OCI-LY7 (cell line): ENCODE measurements around the gene CD37. TPM values are rescaled to one million over a fixed set of nuclear protein-coding genes. Genes with fewer than 3 reads are reported as not detected.

Experiments used
- BruUV-seq: library from RNA; stranded (reverse); fragments of 400-500 nt; replicated peaks from 2 replicates; lab custom pipeline; 2021; lab: Mats Ljungman, UMichigan
- CTCF ChIA-PET: fragments of 300-600 bp; sonication (Branson Sonifier 250); formaldehyde crosslinking; loops from one replicate; lab custom pipeline; 2022; ENCODE audit warnings: antibody characterized with exemption; ENCODE audit not compliant: unreplicated experiment; lab: Charles Lee
- POLR2A ChIA-PET: fragments of 300-600 bp; sonication (Branson Sonifier 250); formaldehyde crosslinking; loops from one replicate; lab custom pipeline; 2022; ENCODE audit warnings: antibody characterized with exemption; lab: Charles Lee
- DNase-seq: peaks from one replicate; pipeline ENCODE4 v3.0.0-alpha.2; 2015; ENCODE audit warnings: low spot score
- H2AFZ ChIP-seq: fragments of 200-600 bp; sonication (generic), shearing (Covaris generic); 2 replicates; pipeline ENCODE4 v1.6.1; 2014; ENCODE audit warnings: mild to moderate bottlenecking, antibody characterized with exemption, low read length, moderate library complexity
- H3K27ac ChIP-seq: fragments of 200-600 bp; sonication (generic); 2 replicates; pipeline ENCODE4 v1.5.1; 2014; ENCODE audit warnings: mixed run types, low read depth, mild to moderate bottlenecking, moderate library complexity, low read length, inconsistent platforms; ENCODE audit not compliant: poor library complexity, severe bottlenecking
- H3K36me3 ChIP-seq: fragments of 200-600 bp; sonication (generic); 2 replicates; pipeline ENCODE4 v1.6.1; 2014; ENCODE audit warnings: mild to moderate bottlenecking, antibody characterized with exemption, low read length, moderate library complexity, mixed read lengths; ENCODE audit not compliant: insufficient read depth
- H3K4me1 ChIP-seq: fragments of 200-600 bp; sonication (generic); 2 replicates; pipeline ENCODE4 v1.5.1; 2014; ENCODE audit warnings: mild to moderate bottlenecking, low read length; ENCODE audit not compliant: insufficient read depth, poor library complexity, severe bottlenecking
- H3K4me2 ChIP-seq: fragments of 200-600 bp; sonication (generic); 2 replicates; pipeline ENCODE4 v1.6.1; 2014; ENCODE audit warnings: mild to moderate bottlenecking, low read length
- H3K4me3 ChIP-seq: fragments of 200-600 bp; sonication (generic); 2 replicates; pipeline ENCODE4 v1.5.1; 2014; ENCODE audit warnings: mild to moderate bottlenecking, low read depth, low read length; ENCODE audit not compliant: poor library complexity, severe bottlenecking
- H3K79me2 ChIP-seq: fragments of 200-600 bp; sonication (generic); 2 replicates; pipeline ENCODE4 v1.6.1; 2016; ENCODE audit warnings: low read depth, mild to moderate bottlenecking, low read length, moderate library complexity, mixed read lengths; ENCODE audit not compliant: insufficient read depth
- H3K9me2 ChIP-seq: fragments of 200-600 bp; sonication (generic); 2 replicates; pipeline ENCODE4 v1.6.1; 2016; ENCODE audit warnings: mild to moderate bottlenecking, low read length, mixed read lengths; ENCODE audit not compliant: insufficient read depth
- H3K9me3 ChIP-seq: fragments of 200-600 bp; sonication (generic); 2 replicates; pipeline ENCODE4 v1.6.1; 2014; ENCODE audit warnings: mild to moderate bottlenecking, mixed run types, low read length, mixed read lengths
- H4K20me1 ChIP-seq: fragments of 200-600 bp; sonication (generic); 2 replicates; pipeline ENCODE4 v1.6.1; 2014; ENCODE audit warnings: mild to moderate bottlenecking, antibody characterized with exemption, low read length, moderate library complexity, mixed read lengths; ENCODE audit not compliant: insufficient read depth
- EZH2phosphoT487 ChIP-seq: fragments of 200-600 bp; sonication (generic); IDR thresholded peaks from 2 replicates; pipeline ENCODE4 v1.6.1; 2018; ENCODE audit warnings: low read depth, borderline replicate concordance, mild to moderate bottlenecking, mixed run types, antibody characterized with exemption, low read length, moderate library complexity, mixed read lengths
- intact Hi-C: fragments of 100-400 bp; cut with micrococcal nuclease; formaldehyde crosslinking; loops from one replicate; pipeline ENCODE4 v1.10.0; 2022; ENCODE audit not compliant: unreplicated experiment
- total RNA-seq, 2 experiments: library from RNA; depleted of rRNA in 1 of 2; stranded (reverse); fragments of >200 nt in 1 of 2; shearing (Covaris generic) in 1 of 2; gene quantifications; 2 replicates each; pipeline ENCODE4 v1.2.3, GENCODE V29; 2014 to 2022
- TF ChIP-seq, protein P1 (sequence below): fragments of 200-600 bp; sonication (generic); conservative IDR thresholded peaks from 2 replicates; pipeline ENCODE4 v1.5.1; 2014; ENCODE audit warnings: mild to moderate bottlenecking, antibody characterized with exemption, low read length, moderate library complexity, mixed read lengths

The CD37 gene
- total RNA-seq, 2 experiments from 2014 or later = 219 to 279 TPM

DNA sequence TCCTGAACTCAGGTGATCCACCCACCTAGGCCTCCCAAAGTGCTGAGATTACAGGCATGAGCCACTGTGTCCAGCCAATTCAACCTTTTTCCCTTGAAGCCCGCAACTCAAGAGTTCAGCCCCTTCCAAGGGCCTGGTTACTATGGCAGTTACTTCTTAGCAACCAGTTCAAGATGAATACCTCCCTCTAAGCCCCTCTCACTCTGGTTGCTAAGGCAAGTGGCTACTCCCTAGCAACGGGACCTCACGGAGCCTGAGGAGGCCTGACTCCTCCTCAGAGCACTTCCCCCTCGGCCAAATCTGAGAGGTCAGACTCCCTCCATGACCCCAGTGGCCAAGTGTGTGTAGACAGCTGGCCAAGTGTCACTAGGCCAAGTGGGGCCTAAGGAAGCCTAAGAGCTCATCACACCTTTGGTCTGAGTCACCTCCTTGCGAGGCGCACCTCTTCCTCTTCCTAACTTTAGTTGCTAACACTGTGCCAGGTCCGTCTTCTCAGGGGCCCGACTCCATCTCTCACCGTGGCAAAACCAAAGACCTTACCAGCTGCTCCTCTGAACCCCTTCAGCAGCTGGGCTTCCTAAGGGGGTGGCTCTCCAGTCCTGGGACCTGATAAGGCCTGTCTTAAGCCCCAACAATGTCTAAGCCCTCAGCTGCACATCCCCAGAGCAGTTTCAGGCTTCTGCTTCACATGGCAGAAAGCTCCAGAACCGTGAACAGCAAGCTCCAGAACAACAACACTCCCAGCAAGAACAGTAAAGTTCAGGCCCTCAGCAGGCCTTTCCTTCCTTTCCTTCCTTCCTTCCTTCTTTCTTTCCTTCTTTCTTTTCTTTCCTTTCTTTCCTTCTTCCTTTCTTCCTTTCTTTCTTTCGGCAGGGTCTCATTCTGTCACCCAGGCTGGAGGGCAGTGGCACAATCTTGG is 9.6 kb downstream of the CD37 start:
- no peak overlapping the region for H2AFZ ChIP-seq
- TF ChIP-seq EZH2phosphoT487 = no peak
- TF ChIP-seq, protein P1, sequence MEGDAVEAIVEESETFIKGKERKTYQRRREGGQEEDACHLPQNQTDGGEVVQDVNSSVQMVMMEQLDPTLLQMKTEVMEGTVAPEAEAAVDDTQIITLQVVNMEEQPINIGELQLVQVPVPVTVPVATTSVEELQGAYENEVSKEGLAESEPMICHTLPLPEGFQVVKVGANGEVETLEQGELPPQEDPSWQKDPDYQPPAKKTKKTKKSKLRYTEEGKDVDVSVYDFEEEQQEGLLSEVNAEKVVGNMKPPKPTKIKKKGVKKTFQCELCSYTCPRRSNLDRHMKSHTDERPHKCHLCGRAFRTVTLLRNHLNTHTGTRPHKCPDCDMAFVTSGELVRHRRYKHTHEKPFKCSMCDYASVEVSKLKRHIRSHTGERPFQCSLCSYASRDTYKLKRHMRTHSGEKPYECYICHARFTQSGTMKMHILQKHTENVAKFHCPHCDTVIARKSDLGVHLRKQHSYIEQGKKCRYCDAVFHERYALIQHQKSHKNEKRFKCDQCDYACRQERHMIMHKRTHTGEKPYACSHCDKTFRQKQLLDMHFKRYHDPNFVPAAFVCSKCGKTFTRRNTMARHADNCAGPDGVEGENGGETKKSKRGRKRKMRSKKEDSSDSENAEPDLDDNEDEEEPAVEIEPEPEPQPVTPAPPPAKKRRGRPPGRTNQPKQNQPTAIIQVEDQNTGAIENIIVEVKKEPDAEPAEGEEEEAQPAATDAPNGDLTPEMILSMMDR = no peak
- ChIA-PET CTCF (no interaction called here), POLR2A (no interaction called here)
- H3K79me2 ChIP-seq = no peaks in the 10 kb centered on the region
- no peak for DNase-seq
- H3K9me3 ChIP-seq = peaks cover 5% of the 10 kb centered on the region; the same call in 1 of the 2 replicates
- peaks cover 50% of the 10 kb centered on the region for H3K36me3 ChIP-seq
- no peak overlapping the region for H3K4me3 ChIP-seq
- peaks cover 2% of the 10 kb centered on the region; the same call in 1 of the 2 replicates for H4K20me1 ChIP-seq
- H3K27ac ChIP-seq = no peak overlapping the region
- intact Hi-C loops = no loop called here
- H3K4me2 ChIP-seq = no peak overlapping the region
- peaks cover 40% of the 10 kb centered on the region for H3K4me1 ChIP-seq
- no TSS peak for BruUV-seq
- no peaks in the 10 kb centered on the region for H3K9me2 ChIP-seq

DNA sequence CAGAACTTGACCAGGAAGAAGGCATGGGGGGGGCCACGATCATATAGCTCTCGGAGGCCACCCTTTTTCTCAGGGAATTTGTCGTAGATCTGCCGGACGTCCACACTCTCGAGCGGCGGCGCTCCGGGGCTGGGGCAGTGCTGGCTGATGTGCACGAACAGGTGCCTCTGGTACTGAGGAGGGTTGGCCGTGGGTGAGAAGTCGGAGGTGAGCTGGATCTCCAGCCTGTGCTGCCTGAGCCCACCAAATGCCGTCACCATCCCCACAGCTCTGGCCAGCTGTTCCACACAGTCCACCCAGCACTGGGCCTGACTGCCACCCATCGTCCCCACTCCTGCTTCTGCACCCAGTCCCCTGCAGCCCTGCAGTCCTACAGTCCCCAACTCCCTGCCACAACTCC is 12.0 kb downstream of the CD37 start:
- BruUV-seq = no TSS peak
- ChIA-PET CTCF (no interaction called here), POLR2A (interaction anchor here (1.3 kb wide), 1 partner anchor 37 kb away, joined by 4 read pairs; no protein-coding TSS in a partner anchor)
- H3K4me2 ChIP-seq = no peak overlapping the region
- H3K9me2 ChIP-seq = no peaks in the 10 kb centered on the region
- TF ChIP-seq, protein P1 = no peak
- TF ChIP-seq EZH2phosphoT487 = no peak
- peaks cover 8% of the 10 kb centered on the region; the same call in 1 of the 2 replicates for H3K9me3 ChIP-seq
- no peak for DNase-seq
- intact Hi-C loops = no loop called here
- no peaks in the 10 kb centered on the region for H3K79me2 ChIP-seq
- no peaks in the 10 kb centered on the region for H4K20me1 ChIP-seq
- peaks cover 20% of the 10 kb centered on the region for H3K4me1 ChIP-seq
- peaks cover 34% of the 10 kb centered on the region for H3K36me3 ChIP-seq
- H3K4me3 ChIP-seq = no peak overlapping the region
- H2AFZ ChIP-seq = no peak overlapping the region
- H3K27ac ChIP-seq = no peak overlapping the region
